Nucleus accumbens (tissue), 56 donors: ENCODE results near the gene COL4A1.

Experiments
- DNase-seq, 56 donors: peaks; one replicate each; lab custom pipeline; 2025; lab: John Stamatoyannopoulos, UW

The COL4A1 gene

DNA sequence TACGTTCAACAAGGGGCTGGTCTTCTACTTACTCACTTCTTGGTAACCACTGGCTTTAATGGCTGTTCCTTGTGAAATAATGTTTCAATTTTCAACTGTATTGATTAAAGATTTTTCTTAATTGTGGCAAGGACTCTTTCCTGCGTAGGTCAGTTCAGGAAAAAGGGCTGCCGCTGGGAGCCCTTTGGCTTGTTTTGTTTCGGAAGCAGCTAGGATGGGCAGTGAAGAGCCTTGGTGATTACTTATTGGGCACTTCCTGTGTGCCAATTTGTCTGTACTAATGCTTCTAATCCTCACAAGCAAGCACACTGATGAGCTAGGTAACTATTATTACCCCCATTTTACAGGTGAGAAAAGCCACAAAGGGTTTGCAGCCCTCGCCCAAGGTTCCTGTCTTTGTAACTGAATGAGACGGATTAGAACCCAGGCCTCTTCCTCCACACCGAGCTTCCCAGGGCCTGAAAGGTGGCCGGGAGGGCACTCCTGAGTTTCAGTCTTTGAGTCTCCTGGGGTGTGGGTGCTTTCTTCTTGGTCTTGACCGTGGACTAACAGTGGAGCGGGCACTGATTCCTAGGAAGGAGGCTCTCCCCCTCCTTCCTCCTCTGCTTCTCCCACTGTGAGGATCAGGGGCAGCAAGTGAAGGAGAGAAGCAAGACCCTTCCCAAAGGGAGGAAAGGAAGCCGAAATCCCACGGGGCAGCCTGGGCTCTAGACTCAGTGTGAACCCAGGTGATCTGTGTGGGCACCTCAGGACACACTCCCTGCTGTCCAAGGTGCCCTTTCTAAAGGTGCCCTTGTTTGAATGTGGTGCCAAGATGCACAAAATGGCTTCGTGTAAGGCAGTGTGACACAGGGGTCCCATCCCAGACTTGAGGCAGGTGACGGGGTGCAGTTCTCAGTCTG lies 3.8 kb upstream of the COL4A1 start:
- no peak for DNase-seq

DNA sequence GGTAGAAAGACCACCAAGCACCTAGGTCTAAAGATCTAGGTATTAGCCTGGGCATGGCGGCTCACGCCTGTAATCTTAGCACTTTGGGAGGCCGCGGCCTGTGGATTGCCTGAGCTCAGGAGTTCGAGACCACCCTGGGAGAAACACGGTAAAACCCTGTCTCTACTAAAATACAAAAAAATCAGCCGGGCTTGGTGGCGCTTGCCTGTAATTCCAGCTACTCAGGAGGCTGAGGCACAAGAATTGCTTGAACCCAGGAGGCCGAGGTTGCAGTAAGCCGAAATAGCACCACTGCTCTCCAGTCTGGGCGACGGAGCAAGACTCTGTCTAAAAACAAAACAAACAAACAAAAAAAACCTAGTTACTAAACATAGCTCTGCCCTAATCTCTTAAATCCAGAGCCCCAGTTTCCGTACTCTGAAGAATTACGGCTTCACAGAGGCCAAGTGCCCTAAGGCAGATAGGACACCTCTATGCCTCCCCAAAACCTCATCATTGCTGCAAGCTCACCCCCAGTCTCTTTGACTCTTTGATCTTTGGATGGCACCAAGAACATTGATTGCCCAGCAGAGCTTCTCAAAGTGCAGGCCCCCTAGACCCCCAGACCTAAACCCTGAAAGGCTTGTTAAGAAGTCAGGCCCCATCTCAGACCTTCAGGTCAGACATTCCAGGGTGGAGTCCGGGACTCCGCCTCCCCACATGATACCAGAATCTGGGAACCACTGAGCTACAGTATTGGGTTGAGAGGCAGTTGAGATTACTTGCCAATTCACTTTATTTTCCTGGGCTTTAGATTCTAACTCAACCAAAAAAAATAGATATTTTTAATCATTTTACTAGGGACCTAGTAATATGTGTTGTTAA lies 2.9 kb upstream of the COL4A1 start:
- no peak for DNase-seq

DNA sequence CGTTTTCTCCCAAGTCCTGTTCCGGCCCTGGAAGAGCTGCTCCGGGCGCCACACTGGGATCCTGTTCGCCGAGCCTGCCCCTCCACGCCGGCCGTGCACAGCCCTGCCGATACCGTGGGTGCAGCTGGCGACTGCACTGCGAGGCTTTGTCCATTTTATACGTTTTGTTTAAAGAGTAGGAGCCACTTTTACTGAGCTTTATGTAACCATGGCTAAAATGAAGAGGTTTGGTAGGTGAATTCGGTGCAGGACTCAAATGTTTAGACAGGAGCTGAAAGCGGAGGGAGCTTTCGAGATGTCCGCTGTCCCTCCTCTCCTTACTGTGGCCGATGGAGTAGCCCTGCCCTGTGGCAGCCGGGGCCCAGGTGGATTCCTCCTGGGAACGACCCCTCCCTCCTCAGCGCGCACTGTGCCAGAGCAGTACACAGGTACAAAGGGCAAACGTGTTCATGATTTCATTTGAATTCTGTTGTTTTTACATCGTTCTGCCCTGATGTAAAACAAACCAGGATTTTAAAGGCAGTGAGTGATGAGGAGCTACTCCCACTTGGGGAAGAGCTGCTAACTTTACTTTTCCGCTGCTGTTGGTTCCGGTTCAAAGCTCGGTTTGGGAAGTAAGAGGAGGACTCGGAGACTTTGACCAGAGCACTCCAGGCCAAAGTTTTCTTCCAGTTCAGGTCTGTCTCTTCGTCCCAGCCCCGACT lies 1.9 kb upstream of the COL4A1 start:
- DNase-seq, result no peak

DNA sequence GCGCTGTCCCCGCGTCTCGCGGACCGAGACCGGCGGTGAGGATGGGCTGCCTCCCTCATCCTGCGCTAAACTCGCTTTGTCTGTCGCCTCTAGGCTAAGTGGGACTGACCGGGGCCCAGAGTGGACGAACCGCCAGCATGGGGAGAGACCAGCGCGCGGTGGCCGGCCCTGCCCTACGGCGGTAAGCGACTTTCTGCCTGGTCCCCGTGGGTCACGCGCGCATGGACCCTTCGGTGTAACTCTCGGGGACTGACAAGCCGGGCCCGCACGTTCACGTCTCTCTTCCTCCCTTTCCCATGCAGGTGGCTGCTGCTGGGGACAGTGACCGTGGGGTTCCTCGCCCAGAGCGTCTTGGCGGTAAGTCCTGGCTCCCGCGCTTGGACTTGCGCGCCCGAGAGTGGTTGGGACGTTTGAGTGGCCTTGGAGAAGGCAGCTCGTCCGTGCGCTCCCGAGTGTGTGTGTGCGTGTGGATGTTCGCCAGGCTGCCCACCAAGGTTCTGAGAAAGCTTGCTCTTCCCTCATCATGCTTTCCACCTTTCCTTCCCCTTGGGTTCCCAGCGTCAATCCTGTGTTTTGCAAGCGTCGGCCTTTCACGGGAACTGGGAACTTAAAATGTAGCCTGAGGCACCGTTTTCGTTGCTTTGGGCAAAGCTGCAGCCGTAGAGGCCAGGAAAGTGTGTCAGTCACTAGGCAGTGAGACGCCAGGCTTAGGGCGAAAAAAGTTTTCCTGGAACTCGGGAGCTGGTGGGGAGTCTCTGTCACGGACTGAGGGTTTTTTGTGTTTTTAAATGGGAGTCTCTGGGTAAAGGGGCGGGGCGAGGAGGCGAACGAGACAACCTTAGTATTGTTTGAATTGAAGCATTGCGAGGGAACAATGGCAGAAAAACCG lies 1.1 kb upstream of the COL4A1 start:
- DNase-seq, result peak in 1 of 56 donors; percentile 22

DNA sequence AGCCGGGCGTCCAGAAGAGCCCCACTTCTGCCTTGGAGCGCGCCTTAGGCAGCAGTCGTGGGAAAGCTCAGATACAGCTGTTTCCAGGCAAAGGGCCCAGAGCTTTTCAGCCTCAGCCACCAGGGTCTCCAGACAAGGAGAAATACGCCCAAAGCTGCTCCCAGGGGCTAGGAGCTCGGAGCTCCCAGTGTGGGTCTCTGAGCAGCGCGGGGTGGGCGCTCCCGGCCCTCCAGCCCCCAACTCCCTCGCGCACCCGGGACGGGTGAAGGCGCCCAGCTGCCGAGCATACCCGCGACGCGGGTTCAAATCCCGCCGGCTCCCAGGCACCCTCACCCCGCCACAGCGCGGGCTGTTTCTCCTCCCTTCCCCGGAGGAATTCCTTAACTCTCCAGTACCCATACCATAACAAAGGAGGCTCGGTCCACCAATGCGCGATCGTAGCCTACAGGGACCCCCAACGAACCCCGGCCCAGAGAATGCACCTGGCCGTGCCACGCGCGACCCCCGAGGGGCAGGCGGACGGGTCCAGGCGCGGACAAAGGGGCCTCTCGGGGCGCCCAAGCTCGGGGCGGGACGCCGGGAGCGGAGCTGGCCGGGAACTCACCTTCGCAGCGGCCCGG lies 507 bp downstream of the COL4A1 start:
- DNase-seq, result peak in 1 of 56 donors; percentile 4

DNA sequence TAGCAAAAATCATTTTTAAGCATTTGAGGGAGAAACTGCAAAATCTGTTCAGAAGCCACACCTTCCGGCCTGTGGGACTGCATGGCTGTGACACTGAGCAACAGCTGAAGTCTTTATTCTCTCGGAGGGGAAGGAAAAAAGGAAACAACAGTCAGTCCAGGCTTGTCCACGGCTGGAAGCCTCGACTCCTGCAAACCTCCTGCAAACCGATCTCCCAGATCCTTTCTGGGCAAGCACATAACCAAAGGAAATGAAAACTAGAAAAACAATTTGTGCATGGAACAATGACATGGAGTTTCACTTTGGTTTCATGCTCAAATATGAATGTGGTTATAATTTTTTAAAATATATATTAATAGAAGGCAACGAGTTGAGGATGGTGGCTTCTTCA lies 1.0 kb downstream of the COL4A1 start:
- DNase-seq, result no peak

DNA sequence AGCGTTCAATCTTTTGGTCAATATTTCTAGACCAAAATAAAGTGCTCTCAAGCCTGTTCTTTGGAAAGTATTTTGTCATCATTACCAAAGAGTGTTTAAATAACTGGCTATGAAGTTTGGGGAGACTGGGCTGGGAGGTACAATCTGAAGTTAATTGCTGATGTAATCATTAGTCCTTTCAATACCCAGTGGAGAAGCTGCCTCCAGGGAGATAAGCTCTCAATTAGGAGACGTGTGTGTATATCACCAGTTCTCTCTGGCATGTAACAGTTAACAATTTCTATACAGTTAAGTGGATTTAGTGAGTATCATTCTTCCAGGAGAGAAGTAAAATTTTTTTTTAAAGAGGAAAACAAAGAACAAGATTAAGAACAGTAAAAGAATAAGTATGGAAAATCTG lies 1.4 kb downstream of the COL4A1 start:
- no peak for DNase-seq

DNA sequence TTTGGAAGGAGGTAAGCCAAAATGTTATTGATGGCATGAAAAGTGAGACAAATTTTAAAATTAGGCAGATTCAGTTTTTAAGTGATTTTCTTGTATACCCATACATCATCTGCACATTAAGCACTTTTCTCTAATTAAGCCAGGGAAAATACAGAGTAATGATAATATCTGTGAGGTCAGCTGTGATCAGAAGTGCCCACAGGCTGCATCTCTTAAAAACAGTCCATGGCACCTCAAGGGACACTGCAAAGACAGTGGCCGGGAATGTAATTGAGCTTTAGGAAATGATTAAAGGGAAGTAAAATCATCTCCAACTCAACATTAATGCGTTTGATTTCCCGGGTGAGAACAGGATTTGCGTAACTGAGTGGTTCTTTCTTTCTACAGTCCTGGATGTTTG lies 2.0 kb downstream of the COL4A1 start:
- DNase-seq, result no peak

DNA sequence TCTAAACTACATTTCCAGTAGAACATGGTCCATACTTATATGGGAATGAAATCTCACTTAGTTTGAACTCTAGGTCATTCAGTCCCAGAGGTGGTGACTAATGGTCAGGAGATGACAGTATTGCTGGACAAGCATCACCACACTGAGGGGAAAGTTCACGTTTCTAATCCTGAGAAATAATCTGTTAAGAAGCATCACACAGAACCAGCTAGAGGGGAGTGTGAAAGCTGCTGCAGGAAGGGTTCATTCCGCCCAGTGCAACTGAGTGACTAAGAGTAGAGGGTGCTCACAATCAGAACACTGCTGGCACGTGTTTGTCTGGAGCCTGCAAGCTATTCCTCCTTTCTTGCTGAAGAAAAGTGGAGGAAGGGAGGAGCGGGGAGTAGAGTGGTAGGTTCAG lies 2.7 kb downstream of the COL4A1 start:
- no peak for DNase-seq

DNA sequence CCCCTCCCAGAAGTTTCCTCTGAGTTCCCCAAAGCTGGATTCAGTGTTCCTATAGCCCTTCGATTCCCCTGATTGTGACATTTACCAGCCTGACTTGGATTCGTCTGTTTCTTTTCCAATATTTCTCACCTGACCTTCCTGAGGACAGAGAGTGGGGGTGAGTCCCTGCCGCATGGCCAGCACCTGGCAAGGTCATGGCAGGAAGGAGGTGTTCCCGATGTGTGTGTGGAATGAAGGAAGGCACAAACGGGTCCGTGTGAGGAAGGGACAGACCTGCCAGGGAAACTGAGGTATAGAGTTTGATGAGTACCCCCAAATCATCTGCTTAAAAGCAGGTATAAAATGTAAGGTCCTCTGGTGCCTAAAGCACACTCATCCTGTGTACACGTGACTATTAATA lies 3.3 kb downstream of the COL4A1 start:
- DNase-seq, result no peak

DNA sequence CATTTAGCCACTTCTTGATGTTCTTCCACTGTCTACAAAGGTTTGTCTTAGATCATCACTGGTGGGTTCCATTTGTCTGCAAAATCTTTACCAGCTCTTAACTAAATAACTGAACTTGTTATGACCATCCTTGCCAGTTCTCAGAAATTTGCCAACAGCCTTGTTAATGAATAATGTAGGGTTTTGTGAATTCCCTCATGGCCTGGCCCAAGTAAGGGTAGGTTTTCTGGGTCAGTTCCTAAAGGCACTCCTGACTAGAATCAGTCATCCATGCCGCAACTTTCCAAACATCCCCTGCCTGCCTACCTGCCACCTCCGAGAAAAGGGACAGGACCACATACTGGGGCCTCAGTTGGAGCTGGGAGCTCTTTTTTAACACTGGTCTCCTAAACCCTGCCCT lies 4.0 kb downstream of the COL4A1 start:
- DNase-seq, result no peak

DNA sequence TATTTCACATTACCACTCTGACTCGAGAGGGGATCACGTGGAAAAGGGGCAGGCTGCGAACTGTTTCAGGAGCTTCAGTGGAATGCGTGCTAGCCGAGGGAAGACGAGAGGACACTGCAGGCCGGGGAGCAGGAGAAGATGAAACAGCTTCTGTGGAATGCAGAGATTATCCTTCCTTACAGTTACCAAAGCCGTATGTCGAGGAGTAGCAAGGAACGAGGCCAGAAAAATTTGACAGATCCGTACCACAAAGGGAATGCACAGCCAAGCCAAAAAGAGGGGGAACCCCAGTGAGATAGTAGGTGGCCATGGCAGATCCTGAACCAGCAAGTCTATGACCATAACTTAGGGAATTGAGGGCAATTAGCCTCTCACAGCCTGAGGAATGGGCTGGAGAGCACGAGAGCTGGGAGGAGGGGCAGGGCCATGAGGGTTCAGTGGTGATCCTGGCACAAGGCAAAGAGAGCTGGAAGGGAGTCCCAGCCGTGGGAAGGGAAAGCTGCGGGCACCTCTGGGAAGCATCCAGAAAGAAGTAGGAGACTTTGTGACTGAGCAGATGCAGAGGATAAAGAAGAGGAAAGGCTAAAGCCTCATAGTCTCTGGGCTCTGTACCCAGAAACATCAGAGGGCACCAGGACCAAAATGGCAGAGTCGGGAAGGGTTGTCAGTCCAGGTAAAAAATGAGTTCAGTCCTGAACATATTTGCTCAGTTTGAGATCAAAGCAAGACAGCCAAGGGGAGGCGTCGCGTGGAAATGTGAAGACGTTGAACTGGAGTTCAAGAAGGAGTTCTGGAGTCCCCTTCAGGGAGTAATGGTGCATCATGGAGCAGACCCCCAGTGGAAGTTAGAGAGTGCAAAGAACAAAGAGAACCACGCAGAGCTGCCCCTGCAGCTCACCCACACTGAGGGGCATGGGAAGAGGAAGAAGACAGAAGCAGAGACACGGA lies 5.1 kb downstream of the COL4A1 start:
- DNase-seq, result no peak

DNA sequence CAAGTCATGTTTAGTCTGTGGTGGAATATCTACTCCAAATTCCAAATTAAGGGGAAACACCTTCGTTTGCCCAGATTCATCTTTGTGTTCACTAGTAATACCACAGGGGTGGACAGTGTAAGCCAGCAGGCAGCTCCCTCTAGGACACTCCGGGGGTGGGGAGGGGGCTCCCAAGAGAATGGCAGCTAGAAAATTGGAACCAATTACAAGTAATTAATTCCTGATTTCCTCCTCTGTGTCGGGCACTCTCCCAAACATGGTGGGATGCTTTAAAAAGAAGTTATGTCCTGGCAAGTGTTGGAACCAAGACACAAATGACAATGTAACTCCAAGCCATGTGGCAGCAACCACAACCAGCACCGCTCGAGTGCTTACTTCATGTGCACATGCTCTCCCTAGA lies 5.9 kb downstream of the COL4A1 start:
- no peak for DNase-seq

DNA sequence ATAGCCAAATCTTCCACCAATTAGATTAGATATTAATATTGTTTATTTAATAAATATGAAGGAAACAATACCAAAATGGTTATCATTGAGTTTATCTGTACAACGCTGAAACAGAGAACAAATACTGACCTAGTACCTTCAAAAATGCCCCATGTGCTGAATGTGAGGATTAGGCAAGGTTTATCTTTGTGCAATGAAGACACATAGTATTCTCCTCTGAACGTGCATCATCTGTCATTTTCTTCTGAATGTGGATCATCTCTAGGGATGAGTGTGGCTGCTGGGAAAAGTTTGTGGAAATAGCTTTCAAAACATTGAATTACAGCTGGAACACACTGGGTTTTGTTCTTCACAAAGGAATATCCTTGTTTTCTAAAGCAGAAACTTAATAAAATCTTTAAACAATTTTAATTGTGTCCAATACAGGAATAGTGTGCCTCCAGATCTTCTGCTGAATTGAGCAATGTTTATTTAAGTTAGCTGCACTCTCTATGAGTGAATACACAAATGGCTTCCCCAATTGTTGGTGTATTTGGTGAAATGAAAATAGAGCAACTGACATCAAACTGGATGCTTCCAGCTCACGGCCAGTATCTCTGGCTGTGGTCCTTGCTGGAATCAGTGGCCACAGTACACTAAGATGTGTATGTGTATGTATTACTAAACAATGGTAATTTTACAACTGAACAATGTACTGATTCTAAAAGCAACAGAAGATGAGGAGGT lies 6.7 kb downstream of the COL4A1 start:
- no peak for DNase-seq

DNA sequence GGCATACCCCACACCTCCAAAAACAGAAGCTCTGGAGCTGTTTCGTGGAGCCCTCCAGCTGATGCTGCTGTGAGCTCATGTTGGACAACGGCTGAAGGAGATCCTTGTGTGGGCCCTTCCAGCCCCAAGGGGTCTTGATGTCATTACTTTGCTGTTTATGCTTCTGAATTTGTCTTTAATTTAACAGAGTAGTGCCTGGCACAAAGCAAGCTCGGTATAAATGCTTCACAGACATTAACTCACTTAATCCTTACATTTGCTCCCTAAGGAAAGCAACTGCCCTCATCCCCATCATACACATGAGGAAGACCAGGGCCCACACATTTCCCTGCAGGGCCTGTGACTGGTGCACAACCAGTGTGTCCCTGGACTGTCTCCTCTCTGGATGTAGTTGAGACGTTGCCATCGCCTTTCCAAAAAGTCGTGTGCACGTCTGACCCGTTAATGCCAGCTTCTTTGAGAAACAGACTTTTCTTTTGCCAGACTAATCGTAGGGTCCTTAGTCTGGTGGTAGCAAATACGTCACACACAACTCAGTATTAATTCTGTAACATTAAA lies 7.6 kb downstream of the COL4A1 start:
- no peak for DNase-seq

DNA sequence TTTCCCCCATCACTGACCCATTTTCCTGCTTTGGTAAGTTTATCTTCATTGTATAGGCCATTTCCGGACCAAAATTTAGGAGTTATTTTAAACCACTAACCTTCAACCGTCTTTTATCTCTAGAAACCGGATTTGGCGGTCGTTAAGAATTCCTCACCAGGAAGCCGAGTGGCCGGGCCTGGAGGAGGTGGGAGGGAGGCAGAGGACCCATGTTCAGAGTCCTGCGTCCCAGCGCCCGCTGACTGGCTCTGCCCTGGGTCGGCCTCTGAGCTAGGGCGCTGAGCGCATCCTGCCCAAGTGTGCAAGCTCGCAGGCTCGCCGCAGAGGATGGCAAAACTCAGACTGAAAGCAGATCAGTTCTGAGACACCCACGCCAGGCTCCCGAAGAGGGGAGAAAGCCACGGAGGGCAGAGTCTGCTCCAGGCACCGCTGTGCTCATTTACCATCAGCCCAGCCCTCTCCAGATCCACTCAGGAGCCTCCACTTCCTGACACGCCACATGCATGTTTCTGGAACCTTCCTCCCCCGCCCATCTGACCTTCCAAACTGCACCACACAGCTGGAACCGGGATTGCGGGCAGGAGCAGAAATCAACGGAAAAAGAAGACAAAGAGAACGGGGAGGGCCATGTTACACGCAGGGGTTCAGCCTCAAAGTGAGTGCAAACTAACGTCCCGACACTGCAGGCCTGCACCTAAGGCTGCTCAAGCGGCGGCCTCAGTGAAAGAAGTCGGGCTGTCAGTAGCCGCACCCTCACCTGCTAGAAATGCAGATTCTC lies 8.3 kb downstream of the COL4A1 start:
- no peak for DNase-seq
